Tibial nerve (tissue), 4 donors: ENCODE measurements around the gene MARCHF10. TPM values are rescaled to one million over a fixed set of nuclear protein-coding genes. Genes with fewer than 3 reads are reported as not detected.
"Not testable (repeated sequence)": the region's sequence is repeated elsewhere in the genome, so short reads cannot be mapped to it uniquely, and the experiment has no call there.

Experiments used
- DNase-seq, 2 donors: peaks; one replicate each; pipeline ENCODE4 v3.0.0-alpha.2; 2019; ENCODE audit warnings: low spot score in 2 of 2
- H3K27ac ChIP-seq, 4 donors: fragments of 200-600 bp; sonication (generic) in 3 of 4; one replicate each; pipeline ENCODE4 v1.5.1; 2017 to 2019; ENCODE audit warnings: mild to moderate bottlenecking in 1 of 4
- H3K27me3 ChIP-seq, 2 donors: fragments of 200-600 bp; sonication (generic) in 1 of 2; one replicate each; pipeline versions ENCODE4 v1.5.1 to v1.6.0; 2017 to 2019
- H3K36me3 ChIP-seq, 3 donors: fragments of 200-600 bp; sonication (generic); one replicate each; pipeline ENCODE4 v1.5.1; 2018 to 2019
- H3K4me1 ChIP-seq, 4 donors: fragments of 200-600 bp; sonication (generic) in 3 of 4; one replicate each; pipeline ENCODE4 v1.5.1; 2017 to 2019
- H3K4me3 ChIP-seq, 4 donors: fragments of 200-600 bp; sonication (generic) in 3 of 4; one replicate each; pipeline ENCODE4 v1.5.1; 2017 to 2019; ENCODE audit warnings: mild to moderate bottlenecking in 1 of 4, moderate library complexity in 1 of 4
- H3K9me3 ChIP-seq, 4 donors: fragments of 200-600 bp; sonication (generic) in 3 of 4; one replicate each; pipeline ENCODE4 v1.5.1; 2017 to 2019
- CTCF ChIP-seq, 5 experiments: fragments of 200-600 bp in 3 of 5; fragments of 450-650 bp in 2 of 5; sonication (generic) in 3 of 5; IDR thresholded peaks; one replicate each; pipeline ENCODE4 v1.5.1; 2016 to 2019; ENCODE audit warnings: antibody characterized with exemption in 5 of 5, mild to moderate bottlenecking in 3 of 5, moderate library complexity in 2 of 5
- EP300 ChIP-seq, 2 donors: sonication (generic); formaldehyde crosslinking; IDR thresholded peaks; one replicate each; pipeline ENCODE4 v1.6.1; 2017; ENCODE audit warnings: antibody characterized with exemption in 2 of 2, mild to moderate bottlenecking in 1 of 2
- POLR2A ChIP-seq, 2 donors: fragments of 450-650 bp; IDR thresholded peaks; one replicate each; pipeline ENCODE4 v1.6.1; 2017; ENCODE audit warnings: antibody characterized with exemption in 2 of 2, mild to moderate bottlenecking in 2 of 2, moderate library complexity in 2 of 2
- WGBS, 2 donors: methylation state at CpG; one replicate each; pipeline ENCODE4 v1.1.5; 2018; 5-methylcytosine and 5-hydroxymethylcytosine counted together
- total RNA-seq, 4 donors: library from RNA; depleted of rRNA; stranded (reverse); fragments of >200 nt; gene quantifications; one replicate each; pipeline ENCODE4 v1.1.0, GENCODE V29; 2016

MARCHF10 gene
- total RNA-seq, 4 donors from 2014 or later: 1.8 to 11.7 (median 3.6) TPM

DNA sequence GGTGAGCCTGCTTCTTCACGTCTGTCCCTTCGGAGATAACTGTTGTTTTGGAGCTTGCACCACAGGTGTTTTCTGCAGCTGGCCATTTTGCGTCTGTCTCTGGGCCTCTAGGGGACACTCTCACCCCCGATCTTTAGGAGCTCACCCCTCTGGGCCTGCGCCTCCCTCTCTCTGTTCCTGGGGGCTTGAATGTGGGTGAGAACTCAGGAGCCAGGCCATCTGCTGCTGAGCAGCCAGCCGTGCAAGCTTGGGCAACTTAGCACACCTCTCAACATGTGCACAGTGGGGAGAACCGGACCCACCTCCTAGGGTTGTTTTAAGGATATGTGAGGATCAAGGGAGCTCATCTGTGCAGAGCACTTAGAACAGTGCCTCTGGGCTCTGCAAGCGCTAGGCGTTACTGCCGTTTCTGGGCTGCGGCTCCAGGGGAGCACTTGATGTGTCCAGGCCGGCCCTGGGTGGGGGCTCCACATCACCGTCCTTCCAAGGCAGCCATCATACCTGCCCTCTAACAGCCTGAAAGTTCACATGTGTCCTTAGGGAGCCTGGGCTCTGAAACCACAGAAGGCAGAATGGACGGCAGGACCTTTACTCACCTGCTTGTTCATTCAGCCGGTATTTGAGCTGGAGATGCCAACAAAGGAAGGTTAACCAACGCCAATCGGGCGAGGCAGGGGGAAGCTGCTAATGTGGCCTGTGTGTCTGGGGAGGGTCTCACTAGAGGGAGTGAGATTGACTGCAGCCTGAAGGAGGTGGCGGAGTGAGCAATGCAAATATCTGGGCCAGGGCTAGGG lies 114.3 kb downstream of the MARCHF10 start:
- WGBS, 2 donors: 74 to 80% methylated on average over 19 of the region's 19 CpGs

DNA sequence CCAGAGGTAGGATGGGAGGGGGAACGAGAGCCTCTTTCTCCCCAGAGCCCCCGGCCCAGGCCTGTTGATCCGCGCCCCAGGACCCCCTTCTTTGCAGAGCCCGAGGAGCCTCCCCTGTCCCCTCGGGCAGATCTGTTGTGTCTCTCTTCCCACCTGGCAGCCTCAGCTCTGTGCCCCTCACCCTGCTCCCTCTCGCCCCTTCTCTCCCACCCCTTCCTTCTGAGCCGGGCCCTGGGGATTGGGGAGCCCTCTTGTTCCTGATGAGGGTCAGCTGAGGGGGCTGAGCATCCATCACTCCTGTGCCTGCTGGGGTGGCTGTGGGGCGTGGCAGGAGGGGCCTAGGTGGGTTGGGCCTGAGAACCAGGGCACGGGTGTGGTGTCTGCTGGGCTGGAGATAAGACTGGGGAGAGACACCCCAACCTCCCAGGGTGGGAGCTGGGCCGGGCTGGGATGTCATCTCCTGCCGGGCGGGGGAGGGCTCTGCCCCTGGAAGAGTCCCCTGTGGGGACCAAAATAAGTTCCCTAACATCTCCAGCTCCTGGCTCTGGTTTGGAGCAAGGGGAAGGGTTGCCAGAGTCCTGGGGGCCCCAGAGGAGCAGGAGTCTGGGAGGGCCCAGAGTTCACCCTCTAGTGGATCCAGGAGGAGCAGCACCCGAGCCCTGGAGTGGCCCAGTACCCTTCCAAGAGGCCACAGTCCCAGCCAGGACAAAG lies 115.2 kb downstream of the MARCHF10 start:
- H3K9me3 ChIP-seq: no peaks in the 10 kb centered on the region
- WGBS, 2 donors: 78 to 81% methylated on average over 14 of the region's 14 CpGs
- no peak for TF ChIP-seq POLR2A (IDR thresholded peaks at IDR 0.05)
- TF ChIP-seq CTCF (IDR thresholded peaks at IDR 0.05): peak; percentile 4 to 29 (median 16)
- TF ChIP-seq EP300 (IDR thresholded peaks at IDR 0.05): no peak
- peaks cover 0 to 31% (median 0%) of the 10 kb centered on the region in 4 donors for H3K4me1 ChIP-seq
- peaks cover 0 to 10% (median 0%) of the 10 kb centered on the region in 3 donors for H3K36me3 ChIP-seq
- H3K27me3 ChIP-seq: no peaks in the 10 kb centered on the region
- H3K4me3 ChIP-seq: no peak overlapping the region
- DNase-seq: no peak
- H3K27ac ChIP-seq: peak overlapping the region in 1 of 4 donors; percentile 71

More for the DNA sequence above, 114.3 kb downstream of the MARCHF10 start:
- H3K36me3 ChIP-seq: peaks cover 0 to 10% (median 0%) of the 10 kb centered on the region in 3 donors
- no peak for TF ChIP-seq POLR2A (IDR thresholded peaks at IDR 0.05)
- no peak for TF ChIP-seq EP300 (IDR thresholded peaks at IDR 0.05)
- no peak for TF ChIP-seq CTCF (IDR thresholded peaks at IDR 0.05)
- peak overlapping the region in 2 of 4 donors; percentile 33 to 64 for H3K27ac ChIP-seq
- DNase-seq: no peak
- no peaks in the 10 kb centered on the region for H3K9me3 ChIP-seq
- no peaks in the 10 kb centered on the region for H3K27me3 ChIP-seq
- peaks cover 0 to 31% (median 0%) of the 10 kb centered on the region in 4 donors for H3K4me1 ChIP-seq
- no peak overlapping the region for H3K4me3 ChIP-seq

GRCh38 chr17:62692159-62692651 lies 115.9 kb downstream of the MARCHF10 start:
- Histone ChIP-seq H3K9me3 (no peaks in the 10 kb centered on the region), H3K27ac (no peak overlapping the region), H3K4me1 (peaks cover 0 to 31% (median 0%) of the 10 kb centered on the region in 4 donors), H3K4me3 (no peak overlapping the region), H3K36me3 (peaks cover 0 to 10% (median 0%) of the 10 kb centered on the region in 3 donors), H3K27me3 (no peaks in the 10 kb centered on the region)
- no peak for TF ChIP-seq EP300 (IDR thresholded peaks at IDR 0.05)
- TF ChIP-seq CTCF (IDR thresholded peaks at IDR 0.05): no peak
- no peak for TF ChIP-seq POLR2A (IDR thresholded peaks at IDR 0.05)
- DNase-seq: no peak
- 71 to 88% methylated on average over 6 to 18 of the region's 20 CpGs for WGBS, 2 donors

DNA sequence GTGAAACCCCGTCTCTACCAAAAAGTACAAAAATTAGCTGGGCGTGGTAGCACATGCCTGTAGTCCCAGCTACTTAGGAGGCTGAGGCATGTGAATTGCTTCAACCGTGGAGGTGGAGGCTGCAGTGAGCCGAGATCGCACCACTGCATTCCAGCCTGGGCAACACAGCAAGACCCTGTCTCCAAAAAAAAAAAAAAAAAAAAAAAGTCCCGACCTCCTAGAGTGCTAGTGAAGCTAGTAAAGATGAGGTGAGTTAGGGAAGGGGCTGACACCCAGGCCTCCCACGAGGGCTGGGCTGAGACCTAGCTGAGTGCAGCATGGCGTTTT lies 116.6 kb downstream of the MARCHF10 start:
- not testable (repeated sequence) for H3K9me3 ChIP-seq, H3K27me3 ChIP-seq, DNase-seq, H3K36me3 ChIP-seq, H3K27ac ChIP-seq, H3K4me3 ChIP-seq
- WGBS, 2 donors: 88 to 91% methylated on average over 8 of the region's 8 CpGs
- H3K4me1 ChIP-seq: peaks cover 0 to 25% (median 0%) of the 10 kb centered on the region in 4 donors

DNA sequence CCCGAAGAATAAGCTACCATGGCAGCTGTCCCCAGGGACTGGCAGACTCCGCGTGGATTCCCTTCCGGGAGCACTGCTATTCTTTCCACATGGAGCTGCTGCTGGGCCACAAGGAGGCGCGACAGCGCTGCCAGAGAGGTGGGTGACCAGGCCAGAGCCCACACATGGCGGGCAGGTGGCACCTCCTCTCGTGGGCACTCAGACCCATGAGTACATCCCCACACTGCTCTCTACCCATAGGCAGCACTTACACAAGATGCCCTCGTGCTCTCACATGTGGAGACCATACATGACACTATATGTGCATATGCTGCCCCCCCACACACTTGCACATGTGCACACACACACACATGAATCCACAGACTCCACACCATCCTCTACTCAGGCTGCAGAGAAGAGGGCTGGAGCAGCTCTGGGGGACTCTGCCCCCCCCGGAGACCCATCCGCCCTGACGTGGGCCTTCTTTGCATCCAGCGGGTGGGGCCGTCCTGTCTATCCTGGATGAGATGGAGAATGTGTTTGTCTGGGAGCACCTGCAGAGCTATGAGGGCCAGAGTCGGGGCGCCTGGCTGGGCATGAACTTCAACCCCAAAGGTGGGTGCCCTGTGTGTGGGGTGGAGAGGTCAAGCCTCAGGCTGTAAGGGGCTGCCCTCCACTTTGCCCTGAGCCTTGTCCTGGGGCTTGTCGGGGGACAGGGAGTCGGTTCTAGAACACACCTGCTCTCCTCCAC lies 117.8 kb downstream of the MARCHF10 start:
- H3K4me3 ChIP-seq: no peak overlapping the region
- WGBS, 2 donors: 88% methylated on average over 13 to 19 of the region's 19 CpGs
- H3K4me1 ChIP-seq: peaks cover 0 to 25% (median 0%) of the 10 kb centered on the region in 4 donors
- no peaks in the 10 kb centered on the region for H3K27me3 ChIP-seq
- peaks cover 0 to 10% (median 0%) of the 10 kb centered on the region in 3 donors for H3K36me3 ChIP-seq
- no peaks in the 10 kb centered on the region for H3K9me3 ChIP-seq
- H3K27ac ChIP-seq: no peak overlapping the region
- DNase-seq: no peak
- TF ChIP-seq CTCF (IDR thresholded peaks at IDR 0.05) (no peak), POLR2A (IDR thresholded peaks at IDR 0.05) (no peak), EP300 (IDR thresholded peaks at IDR 0.05) (no peak)
